B cell (primary cell): ENCODE results near the gene FOXN3. TPM values are rescaled to one million over a fixed set of nuclear protein-coding genes. Genes with fewer than 3 reads are reported as not detected.

Experiments used
- ATAC-seq: fragments of 200-7000 bp; cut with Tn5 transposase; one replicate; pipeline ENCODE4 v1.10.0; 2021; ENCODE audit warnings: low read depth, mild to moderate bottlenecking, moderate number of reproducible peaks, moderate library complexity
- CTCF ChIA-PET: fragments of 350-600 bp; sonication (Branson Sonifier 250); formaldehyde crosslinking; loops from one replicate; lab custom pipeline; 2021; ENCODE audit warnings: antibody characterized with exemption, inconsistent platforms; lab: Charles Lee
- POLR2A ChIA-PET: fragments of 350-600 bp; sonication (Branson Sonifier 250); formaldehyde crosslinking; loops from one replicate; lab custom pipeline; 2021; ENCODE audit warnings: antibody characterized with exemption; lab: Charles Lee
- DNase-seq: peaks from one replicate; pipeline ENCODE4 v3.0.0; 2013
- H2AFZ ChIP-seq: 2 replicates; pipeline ENCODE4 v1.6.1; 2012; ENCODE audit warnings: mild to moderate bottlenecking, low read depth, low read length; ENCODE audit not compliant: insufficient read depth, poor library complexity, severe bottlenecking
- H3K27ac ChIP-seq, 2 donors: 1 replicate in 1 of 2; 2 replicates in 1 of 2; pipeline ENCODE4 v1.5.1; 2012 to 2013; ENCODE audit warnings: low read length in 2 of 2, mild to moderate bottlenecking in 2 of 2, moderate library complexity in 1 of 2
- H3K27me3 ChIP-seq, 4 experiments: fragments of 200-600 bp in 1 of 4; sonication (generic) in 1 of 4; replicated peaks in 1 of 4; 1 replicate in 2 of 4; 2 replicates in 2 of 4; pipeline versions ENCODE4 v1.6.1 to v1.7.0; 2013 to 2016; ENCODE audit warnings: low read length in 3 of 4, mild to moderate bottlenecking in 2 of 4, mixed read lengths in 1 of 4, moderate library complexity in 1 of 4; ENCODE audit not compliant: insufficient read depth in 4 of 4, control insufficient read depth in 3 of 4; ENCODE audit errors: control extremely low read depth in 1 of 4
- H3K36me3 ChIP-seq, 2 experiments: replicated peaks in 1 of 2; 1 replicate in 1 of 2; 2 replicates in 1 of 2; pipeline versions ENCODE4 v1.6.1 to v1.7.1; 2013; ENCODE audit warnings: low read length in 1 of 2; ENCODE audit not compliant: insufficient read depth in 2 of 2, control insufficient read depth in 1 of 2; ENCODE audit errors: control extremely low read depth in 1 of 2, extremely low read depth in 1 of 2
- H3K4me1 ChIP-seq, 2 donors: fragments of 200-600 bp in 1 of 2; sonication (generic) in 1 of 2; 1 replicate in 1 of 2; 2 replicates in 1 of 2; pipeline versions ENCODE4 v1.5.1 to v1.6.1; 2013 to 2017; ENCODE audit warnings: low read length in 2 of 2; ENCODE audit not compliant: control insufficient read depth in 2 of 2, insufficient read depth in 2 of 2
- H3K4me2 ChIP-seq: replicated peaks from 2 replicates; pipeline ENCODE3; 2012; ENCODE audit warnings: mild to moderate bottlenecking, low read depth, low read length; ENCODE audit not compliant: poor library complexity, severe bottlenecking
- H3K4me3 ChIP-seq, 5 experiments: fragments of 200-600 bp in 1 of 5; sonication (generic) in 1 of 5; 1 replicate in 3 of 5; 2 replicates in 2 of 5; pipeline versions ENCODE4 v1.5.1 to v1.7.0; 2011 to 2016; ENCODE audit warnings: low read length in 4 of 5, mild to moderate bottlenecking in 4 of 5, low read depth in 2 of 5, control low read depth in 1 of 5, moderate library complexity in 1 of 5; ENCODE audit not compliant: insufficient read depth in 1 of 5; ENCODE audit errors: control extremely low read depth in 1 of 5, extremely low read depth in 1 of 5
- H3K79me2 ChIP-seq: fragments of 200-600 bp; sonication (generic); one replicate; pipeline ENCODE4 v1.6.0; 2016; ENCODE audit warnings: low read length; ENCODE audit not compliant: control insufficient read depth, insufficient read depth
- H3K9ac ChIP-seq: fragments of 200-600 bp; sonication (generic); 2 replicates; pipeline ENCODE4 v1.6.1; 2017; ENCODE audit warnings: mild to moderate bottlenecking, low read length, moderate library complexity
- H3K9me3 ChIP-seq, 3 donors: one replicate each; pipeline versions ENCODE4 v1.6.1 to v1.7.1; 2013; ENCODE audit warnings: low read length in 2 of 3; ENCODE audit not compliant: control insufficient read depth in 2 of 3, insufficient read depth in 1 of 3; ENCODE audit errors: control extremely low read depth in 1 of 3
- H4K20me1 ChIP-seq: 2 replicates; pipeline ENCODE4 v1.6.0; 2012; ENCODE audit warnings: mild to moderate bottlenecking, low read length; ENCODE audit not compliant: insufficient read depth, control insufficient read depth, poor library complexity, severe bottlenecking
- H3K27ac Mint-ChIP-seq: one replicate; pipeline ENCODE4 v1.8.0; 2021; ENCODE audit warnings: mixed read lengths
- H3K27me3 Mint-ChIP-seq: one replicate; pipeline ENCODE4 v1.8.0; 2021; ENCODE audit warnings: mixed read lengths
- H3K4me1 Mint-ChIP-seq: one replicate; pipeline ENCODE4 v1.8.0; 2021; ENCODE audit warnings: mixed read lengths
- H3K4me3 Mint-ChIP-seq: one replicate; pipeline ENCODE4 v1.8.0; 2021; ENCODE audit warnings: mixed read lengths
- H3K9me3 Mint-ChIP-seq: one replicate; pipeline ENCODE4 v1.8.0; 2022; ENCODE audit warnings: mixed read lengths; ENCODE audit not compliant: insufficient read depth
- CTCF ChIP-seq: fragments of 200-600 bp; IDR thresholded peaks from one replicate; pipeline ENCODE4 v1.8.0; 2022; ENCODE audit warnings: antibody characterized with exemption, mild to moderate bottlenecking
- EZH2 ChIP-seq: IDR thresholded peaks from 2 replicates; pipeline ENCODE4 v1.6.1; 2012; ENCODE audit warnings: borderline replicate concordance, low read depth, mild to moderate bottlenecking, moderate library complexity, low read length; ENCODE audit not compliant: insufficient read depth, poor library complexity, severe bottlenecking
- WGBS: methylation state at CpG from one replicate; pipeline ENCODE4 v1.1.5; 2013; ENCODE audit warnings: missing lambda C conversion rate; ENCODE audit not compliant: insufficient coverage; 5-methylcytosine and 5-hydroxymethylcytosine counted together
- intact Hi-C: fragments of 100-400 bp; cut with micrococcal nuclease; formaldehyde crosslinking; loops from one replicate; pipeline ENCODE4 v1.10.0; 2022
- polyA plus RNA-seq: library from polyadenylated mRNA; depleted of rRNA; stranded (reverse); fragments of >200 nt; gene quantifications from 2 replicates; pipeline ENCODE4 v1.2.3, GENCODE V29; 2012
- total RNA-seq, 2 donors: library from RNA; stranded (reverse); fragments of 120-200 nt in 1 of 2; gene quantifications; 1 replicate in 1 of 2; 2 replicates in 1 of 2; pipeline versions ENCODE4 v1.2.3 to v1.2.4, GENCODE V29; 2013 to 2022

The FOXN3 gene
- total and polyA plus RNA-seq, 2 donors (not counting 1 experiment from before 2014, with no cell fraction given): 80.6 to 98.2 TPM

DNA sequence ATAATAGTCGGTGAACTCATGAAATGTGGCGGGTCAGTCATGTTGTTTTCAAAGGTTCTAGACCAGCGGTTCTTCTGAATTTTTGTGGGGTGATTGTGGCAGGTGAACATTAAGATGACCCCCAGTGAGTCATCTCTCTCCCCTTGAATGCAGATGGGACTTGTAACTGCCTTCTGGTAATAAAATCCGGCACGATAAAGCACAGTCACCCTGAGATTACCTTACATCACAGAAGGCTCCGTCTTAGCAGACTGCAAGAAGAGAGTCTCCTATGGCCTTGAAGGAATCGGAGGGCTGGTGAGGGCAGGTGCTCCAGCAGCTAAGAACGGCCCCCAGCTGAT lies 189.6 kb downstream of the FOXN3 start:
- Histone ChIP-seq H3K27me3 (no peaks in the 10 kb centered on the region), H3K4me3 (no peak overlapping the region), H3K27ac (no peak overlapping the region), H3K9ac (no peak overlapping the region), H3K4me1 (no peaks in the 10 kb centered on the region), H3K79me2 (peaks cover 83% of the 10 kb centered on the region), H3K36me3 (peaks cover 3 to 16% of the 10 kb centered on the region in 2 experiments), H4K20me1 (peaks cover 24% of the 10 kb centered on the region), H3K4me2 (no peak overlapping the region), H2AFZ (no peak overlapping the region), H3K9me3 (no peaks in the 10 kb centered on the region)
- Mint-ChIP-seq H3K27ac (no peak overlapping the region), H3K9me3 (no peaks in the 10 kb centered on the region), H3K4me3 (no peak overlapping the region), H3K27me3 (no peaks in the 10 kb centered on the region), H3K4me1 (peaks cover 26% of the 10 kb centered on the region)
- CTCF ChIA-PET: no interaction called here
- POLR2A ChIA-PET: no interaction called here
- no peak for TF ChIP-seq CTCF
- no peak for TF ChIP-seq EZH2
- WGBS: 95% methylated on average over 7 of the region's 8 CpGs
- DNase-seq: no peak
- intact Hi-C loops: no loop called here
- ATAC-seq: no peak

- no peaks in the 10 kb centered on the region for H3K4me1 ChIP-seq
- H3K4me3 Mint-ChIP-seq: no peak overlapping the region
- intact Hi-C loops: no loop called here
- H3K9me3 ChIP-seq: no peaks in the 10 kb centered on the region
- H2AFZ ChIP-seq: no peak overlapping the region
- peaks cover 31% of the 10 kb centered on the region for H3K4me1 Mint-ChIP-seq
- no peak overlapping the region for H3K4me2 ChIP-seq
- ATAC-seq: no peak
- peaks cover 3 to 16% of the 10 kb centered on the region in 2 experiments for H3K36me3 ChIP-seq
- 90% methylated on average over 7 of the region's 8 CpGs for WGBS
- H3K27me3 Mint-ChIP-seq: no peaks in the 10 kb centered on the region
- no peak overlapping the region for H3K27ac ChIP-seq
- peaks cover 24% of the 10 kb centered on the region for H4K20me1 ChIP-seq
- no peaks in the 10 kb centered on the region for H3K27me3 ChIP-seq
- ChIA-PET POLR2A (no interaction called here), CTCF (no interaction called here)
- H3K79me2 ChIP-seq: peaks cover 83% of the 10 kb centered on the region
- no peak for TF ChIP-seq CTCF
- TF ChIP-seq EZH2: no peak
- no peak overlapping the region for H3K9ac ChIP-seq
- DNase-seq: no peak
- H3K9me3 Mint-ChIP-seq: no peaks in the 10 kb centered on the region
- H3K27ac Mint-ChIP-seq: no peak overlapping the region
- H3K4me3 ChIP-seq: no peak overlapping the region
These were observed 190.1 kb downstream of the FOXN3 start for GRCh38 chr14:89226801-89227495.
